Suprapubic skin (tissue), 3 donors: ENCODE measurements around the gene EPB41L1.

ENCODE experiments used
- POLR2A ChIP-seq, 2 donors: fragments of 450-650 bp; IDR thresholded peaks; one replicate each; pipeline ENCODE4 v1.6.1; 2017; ENCODE audit warnings: antibody characterized with exemption in 2 of 2, mild to moderate bottlenecking in 2 of 2, moderate library complexity in 2 of 2
- TF ChIP-seq, protein P1 (sequence below), 2 donors: fragments of 200-600 bp in 1 of 2; fragments of 450-650 bp in 1 of 2; sonication (generic) in 1 of 2; IDR thresholded peaks; one replicate each; pipeline ENCODE4 v1.5.1; 2016 to 2019; ENCODE audit warnings: antibody characterized with exemption in 2 of 2, mild to moderate bottlenecking in 1 of 2, moderate library complexity in 1 of 2

DNA sequence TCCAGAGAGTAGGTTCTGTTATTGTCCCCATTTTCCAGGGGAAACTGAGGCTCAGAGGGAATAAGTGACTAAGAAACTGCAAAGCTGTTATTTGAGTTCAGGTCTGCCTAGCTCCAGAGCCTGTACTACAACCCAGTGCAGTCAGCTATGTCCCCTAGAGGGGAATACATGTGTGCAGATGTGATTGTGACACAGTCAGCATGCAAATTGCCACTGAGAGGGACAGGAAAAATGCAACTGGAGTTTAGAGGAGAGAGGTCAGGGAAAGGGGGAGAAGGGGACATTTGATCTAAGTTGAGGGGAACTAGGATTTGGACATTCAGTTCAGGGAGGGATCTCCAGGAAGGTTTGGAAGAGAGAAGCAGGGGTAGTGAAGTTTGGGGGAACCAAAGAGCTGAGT lies 38.6 kb upstream of the EPB41L1 start:
- TF ChIP-seq, protein P1, sequence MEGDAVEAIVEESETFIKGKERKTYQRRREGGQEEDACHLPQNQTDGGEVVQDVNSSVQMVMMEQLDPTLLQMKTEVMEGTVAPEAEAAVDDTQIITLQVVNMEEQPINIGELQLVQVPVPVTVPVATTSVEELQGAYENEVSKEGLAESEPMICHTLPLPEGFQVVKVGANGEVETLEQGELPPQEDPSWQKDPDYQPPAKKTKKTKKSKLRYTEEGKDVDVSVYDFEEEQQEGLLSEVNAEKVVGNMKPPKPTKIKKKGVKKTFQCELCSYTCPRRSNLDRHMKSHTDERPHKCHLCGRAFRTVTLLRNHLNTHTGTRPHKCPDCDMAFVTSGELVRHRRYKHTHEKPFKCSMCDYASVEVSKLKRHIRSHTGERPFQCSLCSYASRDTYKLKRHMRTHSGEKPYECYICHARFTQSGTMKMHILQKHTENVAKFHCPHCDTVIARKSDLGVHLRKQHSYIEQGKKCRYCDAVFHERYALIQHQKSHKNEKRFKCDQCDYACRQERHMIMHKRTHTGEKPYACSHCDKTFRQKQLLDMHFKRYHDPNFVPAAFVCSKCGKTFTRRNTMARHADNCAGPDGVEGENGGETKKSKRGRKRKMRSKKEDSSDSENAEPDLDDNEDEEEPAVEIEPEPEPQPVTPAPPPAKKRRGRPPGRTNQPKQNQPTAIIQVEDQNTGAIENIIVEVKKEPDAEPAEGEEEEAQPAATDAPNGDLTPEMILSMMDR (IDR thresholded peaks at IDR 0.05) = no peak
- no peak for TF ChIP-seq POLR2A (IDR thresholded peaks at IDR 0.05)
